Hepatocyte (in vitro differentiated cells): ENCODE data around the gene DNM3.

ENCODE experiments used
- CTCF ChIP-seq: fragments of 200-600 bp; sonication (generic); IDR thresholded peaks from 2 replicates; pipeline ENCODE4 v1.5.1; 2016; ENCODE audit warnings: antibody characterized with exemption, mild to moderate bottlenecking; ENCODE audit not compliant: poor library complexity
- EZH2 ChIP-seq: fragments of 200-600 bp; sonication (generic); IDR thresholded peaks from 2 replicates; pipeline ENCODE4 v1.6.1; 2016; ENCODE audit warnings: antibody characterized with exemption, mild to moderate bottlenecking, borderline replicate concordance
- EZH2phosphoT487 ChIP-seq: fragments of 200-600 bp; sonication (generic); IDR thresholded peaks from one replicate; pipeline ENCODE4 v1.6.1; 2018; ENCODE audit warnings: antibody characterized with exemption, mild to moderate bottlenecking, low read depth, moderate library complexity; ENCODE audit not compliant: unreplicated experiment, severe bottlenecking

DNA sequence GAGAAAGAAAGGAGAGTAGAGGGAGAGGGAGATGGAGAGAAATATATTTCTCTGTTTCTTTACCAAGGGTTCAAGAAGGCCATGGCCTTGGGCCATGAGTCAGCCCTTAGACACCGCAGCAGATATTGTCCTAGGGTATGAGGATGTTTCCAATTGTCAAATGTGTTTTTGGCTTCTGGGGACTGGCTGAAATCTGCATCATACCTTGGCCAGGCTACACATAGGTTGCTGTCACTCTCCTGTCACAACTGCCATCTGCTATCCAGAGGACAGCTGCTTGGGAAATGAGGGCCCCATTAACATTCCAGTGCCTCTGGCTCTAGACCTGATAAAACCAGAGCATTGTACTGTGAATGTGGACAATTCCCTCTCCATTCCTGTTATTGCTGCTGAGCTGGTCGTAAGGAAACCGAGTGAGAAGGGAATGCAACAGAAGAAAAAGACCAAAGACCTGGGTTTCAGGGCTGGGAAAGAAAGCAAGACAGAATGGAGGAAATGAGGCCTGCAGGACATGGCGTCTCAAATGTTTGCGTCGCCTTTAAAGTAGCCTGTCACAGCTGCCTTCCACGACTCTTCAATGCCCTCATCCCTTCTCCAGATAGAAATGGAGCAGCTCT is 611.3 kb downstream of the DNM3 start:
- TF ChIP-seq EZH2: no peak
- TF ChIP-seq CTCF: no peak
- no peak for TF ChIP-seq EZH2phosphoT487
